WTC11 (cell line): Measurements from ENCODE around the gene MEX3B. TPM values are rescaled to one million over a fixed set of nuclear protein-coding genes. Genes with fewer than 3 reads are reported as not detected.

ENCODE experiments used
- ATAC-seq: fragments of 200-7000 bp; cut with Tn5 transposase; 2 replicates; pipeline ENCODE4 v1.10.0; 2021; ENCODE audit warnings: mild to moderate bottlenecking, moderate library complexity
- CTCF ChIA-PET: fragments of 300-600 bp; sonication (Branson Sonifier 250); formaldehyde crosslinking; loops from one replicate; lab custom pipeline; 2021; ENCODE audit warnings: antibody characterized with exemption; lab: Charles Lee
- POLR2A ChIA-PET: fragments of 350-600 bp; sonication (Branson Sonifier 250); formaldehyde crosslinking; loops from one replicate; lab custom pipeline; 2021; ENCODE audit warnings: antibody characterized with exemption; lab: Charles Lee
- DNase-seq: peaks from one replicate; pipeline ENCODE4 v3.0.0; 2021; ENCODE audit warnings: low spot score
- H3K27ac Mint-ChIP-seq: 2 replicates; pipeline ENCODE4 v1.8.0; 2021; ENCODE audit warnings: mixed read lengths
- H3K27me3 Mint-ChIP-seq: 2 replicates; pipeline ENCODE4 v1.8.0; 2021; ENCODE audit warnings: low read depth, mild to moderate bottlenecking, moderate library complexity, mixed read lengths
- H3K36me3 Mint-ChIP-seq: 2 replicates; pipeline ENCODE4 v1.8.0; 2021; ENCODE audit warnings: mixed read lengths
- H3K4me1 Mint-ChIP-seq: 2 replicates; pipeline ENCODE4 v1.8.0; 2022; ENCODE audit warnings: mixed read lengths
- H3K4me3 Mint-ChIP-seq: 2 replicates; pipeline ENCODE4 v1.8.0; 2021; ENCODE audit warnings: mild to moderate bottlenecking, moderate library complexity, mixed read lengths
- H3K9me3 Mint-ChIP-seq: 2 replicates; pipeline ENCODE4 v1.8.0; 2021; ENCODE audit warnings: mixed read lengths
- CREB1 ChIP-seq: sonication (generic); formaldehyde crosslinking; IDR thresholded peaks from 2 replicates; pipeline ENCODE4 v1.8.0; 2023; ENCODE audit warnings: mild to moderate bottlenecking, missing genetic modification reagents
- CREM ChIP-seq: sonication (generic); formaldehyde crosslinking; IDR thresholded peaks from 2 replicates; pipeline ENCODE4 v1.8.1; 2022; ENCODE audit warnings: mild to moderate bottlenecking, missing genetic modification reagents, moderate library complexity
- ELF4 ChIP-seq: sonication (generic); formaldehyde crosslinking; IDR thresholded peaks from 2 replicates; pipeline ENCODE4 v1.8.1; 2022; ENCODE audit warnings: low read depth, mild to moderate bottlenecking, moderate library complexity, missing genetic modification reagents
- FOXP1 ChIP-seq: sonication (generic); formaldehyde crosslinking; IDR thresholded peaks from 2 replicates; pipeline ENCODE4 v1.8.0; 2022; ENCODE audit warnings: missing genetic modification reagents, mild to moderate bottlenecking, moderate library complexity, borderline replicate concordance
- JUN ChIP-seq: sonication (generic); formaldehyde crosslinking; IDR thresholded peaks from 2 replicates; pipeline ENCODE4 v1.8.0; 2023; ENCODE audit warnings: mild to moderate bottlenecking, missing genetic modification reagents
- MYBL2 ChIP-seq: sonication (generic); formaldehyde crosslinking; IDR thresholded peaks from 2 replicates; pipeline ENCODE4 v1.8.1; 2023; ENCODE audit warnings: mild to moderate bottlenecking, moderate library complexity, missing genetic modification reagents
- NFE2L1 ChIP-seq: sonication (generic); formaldehyde crosslinking; IDR thresholded peaks from 2 replicates; pipeline ENCODE4 v1.8.1; 2023; ENCODE audit warnings: missing genetic modification reagents
- RORB ChIP-seq: fragments of 250-450 bp; sonication (Bioruptor Pico); IDR thresholded peaks from 2 replicates; pipeline ENCODE4 v1.9.0; 2021; ENCODE audit warnings: mild to moderate bottlenecking
- ZNF396 ChIP-seq: fragments of 250-450 bp; sonication (Bioruptor Pico); IDR thresholded peaks from 2 replicates; pipeline ENCODE4 v1.8.0; 2021; ENCODE audit warnings: mild to moderate bottlenecking, moderate library complexity, borderline replicate concordance
- ZNF423 ChIP-seq: fragments of 250-450 bp; sonication (Bioruptor Pico); IDR thresholded peaks from 2 replicates; pipeline ENCODE4 v2.1.2; 2022; ENCODE audit warnings: mild to moderate bottlenecking, moderate library complexity
- total RNA-seq: library from RNA; stranded (reverse); gene quantifications from 3 replicates; pipeline ENCODE4 v1.2.3, GENCODE V29; 2021
- TF ChIP-seq, protein P1 (sequence below): sonication (generic); formaldehyde crosslinking; IDR thresholded peaks from 2 replicates; pipeline ENCODE4 v1.8.1; 2023; ENCODE audit warnings: mild to moderate bottlenecking, missing genetic modification reagents
- TF ChIP-seq, protein P2 (sequence below): sonication (generic); formaldehyde crosslinking; IDR thresholded peaks from 2 replicates; pipeline ENCODE4 v1.8.0; 2022; ENCODE audit warnings: mild to moderate bottlenecking, missing genetic modification reagents
- TF ChIP-seq, protein P3 (sequence below): sonication (generic); formaldehyde crosslinking; IDR thresholded peaks from 2 replicates; pipeline ENCODE4 v1.8.1; 2022; ENCODE audit warnings: low read depth, missing genetic modification reagents, borderline replicate concordance
- TF ChIP-seq, protein P4 (sequence below): sonication (generic); formaldehyde crosslinking; IDR thresholded peaks from 2 replicates; pipeline ENCODE4 v1.8.1; 2023; ENCODE audit warnings: mild to moderate bottlenecking, missing genetic modification reagents
- TF ChIP-seq, protein P5 (sequence below): fragments of 250-450 bp; sonication (Bioruptor Pico); IDR thresholded peaks from 2 replicates; pipeline ENCODE4 v1.9.0; 2021; ENCODE audit warnings: mild to moderate bottlenecking
- TF ChIP-seq, protein P6 (sequence below): sonication (generic); formaldehyde crosslinking; IDR thresholded peaks from 2 replicates; pipeline ENCODE4 v1.8.0; 2022; ENCODE audit warnings: mild to moderate bottlenecking, missing genetic modification reagents
- TF ChIP-seq, protein P7 (sequence below): fragments of 250-450 bp; sonication (Bioruptor Pico); IDR thresholded peaks from 2 replicates; pipeline ENCODE4 v1.8.0; 2021; ENCODE audit warnings: mild to moderate bottlenecking
- TF ChIP-seq, protein P8 (sequence below): sonication (generic); formaldehyde crosslinking; IDR thresholded peaks from 2 replicates; pipeline ENCODE4 v1.8.0; 2023; ENCODE audit warnings: missing genetic modification reagents, mild to moderate bottlenecking, borderline replicate concordance
- TF ChIP-seq, protein P9 (sequence below): sonication (generic); formaldehyde crosslinking; IDR thresholded peaks from 2 replicates; pipeline ENCODE4 v1.8.0; 2023; ENCODE audit warnings: missing genetic modification reagents
- TF ChIP-seq, protein P10 (sequence below): sonication (generic); formaldehyde crosslinking; IDR thresholded peaks from 2 replicates; pipeline ENCODE4 v1.8.1; 2023; ENCODE audit warnings: mild to moderate bottlenecking, missing genetic modification reagents, moderate library complexity

The MEX3B gene
- total RNA-seq, 1 experiment from 2014 or later, result 8.8 TPM

DNA sequence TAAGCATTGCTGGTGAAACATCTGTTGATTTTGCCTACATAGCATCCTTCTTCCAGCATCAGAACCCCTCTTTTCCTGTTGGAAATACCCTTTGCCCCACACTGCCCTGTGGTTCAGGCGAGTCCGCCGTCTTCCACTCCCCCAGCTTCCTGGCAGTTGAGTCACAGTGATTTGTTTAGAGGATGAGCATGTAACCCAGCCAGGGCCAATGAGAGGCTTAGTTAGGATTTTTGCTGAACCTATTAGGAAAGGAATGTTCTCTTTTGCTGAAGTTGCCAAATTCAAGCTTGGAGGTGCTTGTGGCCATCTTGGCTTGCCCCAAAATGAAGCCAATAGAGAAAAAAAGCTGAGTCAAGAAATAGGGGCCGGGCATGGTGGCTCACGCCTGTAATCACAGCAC is 19.0 kb upstream of the MEX3B start:
- CTCF ChIA-PET, result interaction anchor here (1.0 to 3.3 kb wide), 3 partner anchors 8 to 44 kb away, joined by 5 to 15 read pairs (median 8); no protein-coding TSS in a partner anchor
- Mint-ChIP-seq H3K36me3 (no peaks in the 10 kb centered on the region), H3K27me3 (peaks cover 68% of the 10 kb centered on the region), H3K9me3 (no peaks in the 10 kb centered on the region), H3K27ac (no peak overlapping the region), H3K4me3 (no peak overlapping the region), H3K4me1 (peaks cover 40% of the 10 kb centered on the region)
- DNase-seq (no peak), ATAC-seq (no peak)
- POLR2A ChIA-PET, result no interaction called here
- TF ChIP-seq, protein P1, sequence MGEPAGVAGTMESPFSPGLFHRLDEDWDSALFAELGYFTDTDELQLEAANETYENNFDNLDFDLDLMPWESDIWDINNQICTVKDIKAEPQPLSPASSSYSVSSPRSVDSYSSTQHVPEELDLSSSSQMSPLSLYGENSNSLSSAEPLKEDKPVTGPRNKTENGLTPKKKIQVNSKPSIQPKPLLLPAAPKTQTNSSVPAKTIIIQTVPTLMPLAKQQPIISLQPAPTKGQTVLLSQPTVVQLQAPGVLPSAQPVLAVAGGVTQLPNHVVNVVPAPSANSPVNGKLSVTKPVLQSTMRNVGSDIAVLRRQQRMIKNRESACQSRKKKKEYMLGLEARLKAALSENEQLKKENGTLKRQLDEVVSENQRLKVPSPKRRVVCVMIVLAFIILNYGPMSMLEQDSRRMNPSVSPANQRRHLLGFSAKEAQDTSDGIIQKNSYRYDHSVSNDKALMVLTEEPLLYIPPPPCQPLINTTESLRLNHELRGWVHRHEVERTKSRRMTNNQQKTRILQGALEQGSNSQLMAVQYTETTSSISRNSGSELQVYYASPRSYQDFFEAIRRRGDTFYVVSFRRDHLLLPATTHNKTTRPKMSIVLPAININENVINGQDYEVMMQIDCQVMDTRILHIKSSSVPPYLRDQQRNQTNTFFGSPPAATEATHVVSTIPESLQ (CRISPR knock-in tag), result no peak
- TF ChIP-seq ZNF423 (no peak), NFE2L1 (CRISPR knock-in tag) (no peak), ZNF396 (CRISPR knock-in tag) (no peak), JUN (no peak), CREB1 (CRISPR knock-in tag) (no peak), RORB (CRISPR knock-in tag) (no peak), CREM (CRISPR knock-in tag) (no peak), ELF4 (CRISPR knock-in tag) (no peak), FOXP1 (CRISPR knock-in tag) (no peak), MYBL2 (CRISPR knock-in tag) (no peak)
- TF ChIP-seq, protein P2, sequence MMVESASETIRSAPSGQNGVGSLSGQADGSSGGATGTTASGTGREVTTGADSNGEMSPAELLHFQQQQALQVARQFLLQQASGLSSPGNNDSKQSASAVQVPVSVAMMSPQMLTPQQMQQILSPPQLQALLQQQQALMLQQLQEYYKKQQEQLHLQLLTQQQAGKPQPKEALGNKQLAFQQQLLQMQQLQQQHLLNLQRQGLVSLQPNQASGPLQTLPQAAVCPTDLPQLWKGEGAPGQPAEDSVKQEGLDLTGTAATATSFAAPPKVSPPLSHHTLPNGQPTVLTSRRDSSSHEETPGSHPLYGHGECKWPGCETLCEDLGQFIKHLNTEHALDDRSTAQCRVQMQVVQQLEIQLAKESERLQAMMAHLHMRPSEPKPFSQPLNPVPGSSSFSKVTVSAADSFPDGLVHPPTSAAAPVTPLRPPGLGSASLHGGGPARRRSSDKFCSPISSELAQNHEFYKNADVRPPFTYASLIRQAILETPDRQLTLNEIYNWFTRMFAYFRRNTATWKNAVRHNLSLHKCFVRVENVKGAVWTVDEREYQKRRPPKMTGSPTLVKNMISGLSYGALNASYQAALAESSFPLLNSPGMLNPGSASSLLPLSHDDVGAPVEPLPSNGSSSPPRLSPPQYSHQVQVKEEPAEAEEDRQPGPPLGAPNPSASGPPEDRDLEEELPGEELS (CRISPR knock-in tag), result no peak
- TF ChIP-seq, protein P3, sequence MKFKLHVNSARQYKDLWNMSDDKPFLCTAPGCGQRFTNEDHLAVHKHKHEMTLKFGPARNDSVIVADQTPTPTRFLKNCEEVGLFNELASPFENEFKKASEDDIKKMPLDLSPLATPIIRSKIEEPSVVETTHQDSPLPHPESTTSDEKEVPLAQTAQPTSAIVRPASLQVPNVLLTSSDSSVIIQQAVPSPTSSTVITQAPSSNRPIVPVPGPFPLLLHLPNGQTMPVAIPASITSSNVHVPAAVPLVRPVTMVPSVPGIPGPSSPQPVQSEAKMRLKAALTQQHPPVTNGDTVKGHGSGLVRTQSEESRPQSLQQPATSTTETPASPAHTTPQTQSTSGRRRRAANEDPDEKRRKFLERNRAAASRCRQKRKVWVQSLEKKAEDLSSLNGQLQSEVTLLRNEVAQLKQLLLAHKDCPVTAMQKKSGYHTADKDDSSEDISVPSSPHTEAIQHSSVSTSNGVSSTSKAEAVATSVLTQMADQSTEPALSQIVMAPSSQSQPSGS (CRISPR knock-in tag), result no peak
- TF ChIP-seq, protein P4, sequence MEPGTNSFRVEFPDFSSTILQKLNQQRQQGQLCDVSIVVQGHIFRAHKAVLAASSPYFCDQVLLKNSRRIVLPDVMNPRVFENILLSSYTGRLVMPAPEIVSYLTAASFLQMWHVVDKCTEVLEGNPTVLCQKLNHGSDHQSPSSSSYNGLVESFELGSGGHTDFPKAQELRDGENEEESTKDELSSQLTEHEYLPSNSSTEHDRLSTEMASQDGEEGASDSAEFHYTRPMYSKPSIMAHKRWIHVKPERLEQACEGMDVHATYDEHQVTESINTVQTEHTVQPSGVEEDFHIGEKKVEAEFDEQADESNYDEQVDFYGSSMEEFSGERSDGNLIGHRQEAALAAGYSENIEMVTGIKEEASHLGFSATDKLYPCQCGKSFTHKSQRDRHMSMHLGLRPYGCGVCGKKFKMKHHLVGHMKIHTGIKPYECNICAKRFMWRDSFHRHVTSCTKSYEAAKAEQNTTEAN (CRISPR knock-in tag), result no peak
- TF ChIP-seq, protein P5, sequence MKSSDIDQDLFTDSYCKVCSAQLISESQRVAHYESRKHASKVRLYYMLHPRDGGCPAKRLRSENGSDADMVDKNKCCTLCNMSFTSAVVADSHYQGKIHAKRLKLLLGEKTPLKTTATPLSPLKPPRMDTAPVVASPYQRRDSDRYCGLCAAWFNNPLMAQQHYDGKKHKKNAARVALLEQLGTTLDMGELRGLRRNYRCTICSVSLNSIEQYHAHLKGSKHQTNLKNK (CRISPR knock-in tag), result no peak
- TF ChIP-seq, protein P6, sequence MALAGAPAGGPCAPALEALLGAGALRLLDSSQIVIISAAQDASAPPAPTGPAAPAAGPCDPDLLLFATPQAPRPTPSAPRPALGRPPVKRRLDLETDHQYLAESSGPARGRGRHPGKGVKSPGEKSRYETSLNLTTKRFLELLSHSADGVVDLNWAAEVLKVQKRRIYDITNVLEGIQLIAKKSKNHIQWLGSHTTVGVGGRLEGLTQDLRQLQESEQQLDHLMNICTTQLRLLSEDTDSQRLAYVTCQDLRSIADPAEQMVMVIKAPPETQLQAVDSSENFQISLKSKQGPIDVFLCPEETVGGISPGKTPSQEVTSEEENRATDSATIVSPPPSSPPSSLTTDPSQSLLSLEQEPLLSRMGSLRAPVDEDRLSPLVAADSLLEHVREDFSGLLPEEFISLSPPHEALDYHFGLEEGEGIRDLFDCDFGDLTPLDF (CRISPR knock-in tag), result no peak
- TF ChIP-seq, protein P7, sequence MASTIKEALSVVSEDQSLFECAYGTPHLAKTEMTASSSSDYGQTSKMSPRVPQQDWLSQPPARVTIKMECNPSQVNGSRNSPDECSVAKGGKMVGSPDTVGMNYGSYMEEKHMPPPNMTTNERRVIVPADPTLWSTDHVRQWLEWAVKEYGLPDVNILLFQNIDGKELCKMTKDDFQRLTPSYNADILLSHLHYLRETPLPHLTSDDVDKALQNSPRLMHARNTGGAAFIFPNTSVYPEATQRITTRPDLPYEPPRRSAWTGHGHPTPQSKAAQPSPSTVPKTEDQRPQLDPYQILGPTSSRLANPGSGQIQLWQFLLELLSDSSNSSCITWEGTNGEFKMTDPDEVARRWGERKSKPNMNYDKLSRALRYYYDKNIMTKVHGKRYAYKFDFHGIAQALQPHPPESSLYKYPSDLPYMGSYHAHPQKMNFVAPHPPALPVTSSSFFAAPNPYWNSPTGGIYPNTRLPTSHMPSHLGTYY, result no peak
- TF ChIP-seq, protein P8, sequence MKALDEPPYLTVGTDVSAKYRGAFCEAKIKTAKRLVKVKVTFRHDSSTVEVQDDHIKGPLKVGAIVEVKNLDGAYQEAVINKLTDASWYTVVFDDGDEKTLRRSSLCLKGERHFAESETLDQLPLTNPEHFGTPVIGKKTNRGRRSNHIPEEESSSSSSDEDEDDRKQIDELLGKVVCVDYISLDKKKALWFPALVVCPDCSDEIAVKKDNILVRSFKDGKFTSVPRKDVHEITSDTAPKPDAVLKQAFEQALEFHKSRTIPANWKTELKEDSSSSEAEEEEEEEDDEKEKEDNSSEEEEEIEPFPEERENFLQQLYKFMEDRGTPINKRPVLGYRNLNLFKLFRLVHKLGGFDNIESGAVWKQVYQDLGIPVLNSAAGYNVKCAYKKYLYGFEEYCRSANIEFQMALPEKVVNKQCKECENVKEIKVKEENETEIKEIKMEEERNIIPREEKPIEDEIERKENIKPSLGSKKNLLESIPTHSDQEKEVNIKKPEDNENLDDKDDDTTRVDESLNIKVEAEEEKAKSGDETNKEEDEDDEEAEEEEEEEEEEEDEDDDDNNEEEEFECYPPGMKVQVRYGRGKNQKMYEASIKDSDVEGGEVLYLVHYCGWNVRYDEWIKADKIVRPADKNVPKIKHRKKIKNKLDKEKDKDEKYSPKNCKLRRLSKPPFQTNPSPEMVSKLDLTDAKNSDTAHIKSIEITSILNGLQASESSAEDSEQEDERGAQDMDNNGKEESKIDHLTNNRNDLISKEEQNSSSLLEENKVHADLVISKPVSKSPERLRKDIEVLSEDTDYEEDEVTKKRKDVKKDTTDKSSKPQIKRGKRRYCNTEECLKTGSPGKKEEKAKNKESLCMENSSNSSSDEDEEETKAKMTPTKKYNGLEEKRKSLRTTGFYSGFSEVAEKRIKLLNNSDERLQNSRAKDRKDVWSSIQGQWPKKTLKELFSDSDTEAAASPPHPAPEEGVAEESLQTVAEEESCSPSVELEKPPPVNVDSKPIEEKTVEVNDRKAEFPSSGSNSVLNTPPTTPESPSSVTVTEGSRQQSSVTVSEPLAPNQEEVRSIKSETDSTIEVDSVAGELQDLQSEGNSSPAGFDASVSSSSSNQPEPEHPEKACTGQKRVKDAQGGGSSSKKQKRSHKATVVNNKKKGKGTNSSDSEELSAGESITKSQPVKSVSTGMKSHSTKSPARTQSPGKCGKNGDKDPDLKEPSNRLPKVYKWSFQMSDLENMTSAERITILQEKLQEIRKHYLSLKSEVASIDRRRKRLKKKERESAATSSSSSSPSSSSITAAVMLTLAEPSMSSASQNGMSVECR (CRISPR knock-in tag), result no peak
- TF ChIP-seq, protein P9, sequence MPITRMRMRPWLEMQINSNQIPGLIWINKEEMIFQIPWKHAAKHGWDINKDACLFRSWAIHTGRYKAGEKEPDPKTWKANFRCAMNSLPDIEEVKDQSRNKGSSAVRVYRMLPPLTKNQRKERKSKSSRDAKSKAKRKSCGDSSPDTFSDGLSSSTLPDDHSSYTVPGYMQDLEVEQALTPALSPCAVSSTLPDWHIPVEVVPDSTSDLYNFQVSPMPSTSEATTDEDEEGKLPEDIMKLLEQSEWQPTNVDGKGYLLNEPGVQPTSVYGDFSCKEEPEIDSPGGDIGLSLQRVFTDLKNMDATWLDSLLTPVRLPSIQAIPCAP (CRISPR knock-in tag), result no peak
- TF ChIP-seq, protein P10, sequence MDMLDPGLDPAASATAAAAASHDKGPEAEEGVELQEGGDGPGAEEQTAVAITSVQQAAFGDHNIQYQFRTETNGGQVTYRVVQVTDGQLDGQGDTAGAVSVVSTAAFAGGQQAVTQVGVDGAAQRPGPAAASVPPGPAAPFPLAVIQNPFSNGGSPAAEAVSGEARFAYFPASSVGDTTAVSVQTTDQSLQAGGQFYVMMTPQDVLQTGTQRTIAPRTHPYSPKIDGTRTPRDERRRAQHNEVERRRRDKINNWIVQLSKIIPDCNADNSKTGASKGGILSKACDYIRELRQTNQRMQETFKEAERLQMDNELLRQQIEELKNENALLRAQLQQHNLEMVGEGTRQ (CRISPR knock-in tag), result no peak
